HEK293T (cell line): ENCODE results near the gene DNAJC10.

Source experiments
- CTCF ChIA-PET: fragments of 350-600 bp; formaldehyde crosslinking; extraction: SDS; loops from one replicate; lab custom pipeline; 2021; ENCODE audit warnings: antibody characterized with exemption, inconsistent platforms; lab: Yijun Ruan, JAX
- POLR2A ChIA-PET: fragments of 350-600 bp; formaldehyde crosslinking; extraction: SDS; loops from one replicate; lab custom pipeline; 2020; ENCODE audit warnings: antibody characterized with exemption, inconsistent platforms; lab: Yijun Ruan, JAX
- DNase-seq: peaks from one replicate; pipeline ENCODE4 v3.0.0; 2012; ENCODE audit warnings: mixed read lengths; ENCODE audit errors: extremely low spot score
- ARNT ChIP-seq: fragments of 450-650 bp; IDR thresholded peaks from 2 replicates; pipeline ENCODE4 v1.6.1; 2017; ENCODE audit warnings: mild to moderate bottlenecking
- BHLHE40 ChIP-seq: fragments of 450-650 bp; IDR thresholded peaks from 2 replicates; pipeline ENCODE4 v1.6.1; 2016; ENCODE audit warnings: mild to moderate bottlenecking, moderate library complexity, borderline replicate concordance
- CTBP1 ChIP-seq: fragments of 450-650 bp; IDR thresholded peaks from 2 replicates; pipeline ENCODE4 v1.6.1; 2016; ENCODE audit warnings: borderline replicate concordance
- ELF4 ChIP-seq: fragments of 450-650 bp; IDR thresholded peaks from 2 replicates; pipeline ENCODE4 v1.6.1; 2017; ENCODE audit warnings: antibody characterized with exemption
- FOXA1 ChIP-seq: fragments of 450-650 bp; IDR thresholded peaks from 2 replicates; pipeline ENCODE4 v1.6.1; 2016; ENCODE audit warnings: mild to moderate bottlenecking
- FOXK2 ChIP-seq: fragments of 450-650 bp; IDR thresholded peaks from 2 replicates; pipeline ENCODE4 v1.6.1; 2016; ENCODE audit warnings: mild to moderate bottlenecking
- FOXM1 ChIP-seq: fragments of 450-650 bp; IDR thresholded peaks from 2 replicates; pipeline ENCODE4 v1.6.1; 2017; ENCODE audit warnings: mild to moderate bottlenecking, borderline replicate concordance
- HDGF ChIP-seq: fragments of 450-650 bp; IDR thresholded peaks from 2 replicates; pipeline ENCODE4 v1.6.1; 2017; ENCODE audit warnings: antibody characterized with exemption, borderline replicate concordance
- L3MBTL2 ChIP-seq: fragments of 450-650 bp; conservative IDR thresholded peaks from 2 replicates; pipeline ENCODE4 v1.6.1; 2016; ENCODE audit warnings: mild to moderate bottlenecking
- LEF1 ChIP-seq: fragments of 450-650 bp; IDR thresholded peaks from 2 replicates; pipeline ENCODE4 v1.6.1; 2017; ENCODE audit warnings: mild to moderate bottlenecking, borderline replicate concordance
- NFRKB ChIP-seq: fragments of 450-650 bp; IDR thresholded peaks from 2 replicates; pipeline ENCODE4 v1.6.1; 2016; ENCODE audit warnings: mild to moderate bottlenecking, moderate library complexity
- SP1 ChIP-seq: fragments of 450-650 bp; IDR thresholded peaks from 2 replicates; pipeline ENCODE4 v1.6.1; 2017
- SUZ12 ChIP-seq: fragments of 450-650 bp; IDR thresholded peaks from 2 replicates; pipeline ENCODE4 v1.6.1; 2016; ENCODE audit warnings: mild to moderate bottlenecking
- TARDBP ChIP-seq: fragments of 450-650 bp; IDR thresholded peaks from 2 replicates; pipeline ENCODE4 v1.6.1; 2016
- ZNF384 ChIP-seq: fragments of 450-650 bp; IDR thresholded peaks from 2 replicates; pipeline ENCODE4 v1.6.1; 2016
- TF ChIP-seq, protein P1 (sequence below): fragments of 450-650 bp; IDR thresholded peaks from 2 replicates; pipeline ENCODE4 v1.6.1; 2016

The DNAJC10 gene, protein sequence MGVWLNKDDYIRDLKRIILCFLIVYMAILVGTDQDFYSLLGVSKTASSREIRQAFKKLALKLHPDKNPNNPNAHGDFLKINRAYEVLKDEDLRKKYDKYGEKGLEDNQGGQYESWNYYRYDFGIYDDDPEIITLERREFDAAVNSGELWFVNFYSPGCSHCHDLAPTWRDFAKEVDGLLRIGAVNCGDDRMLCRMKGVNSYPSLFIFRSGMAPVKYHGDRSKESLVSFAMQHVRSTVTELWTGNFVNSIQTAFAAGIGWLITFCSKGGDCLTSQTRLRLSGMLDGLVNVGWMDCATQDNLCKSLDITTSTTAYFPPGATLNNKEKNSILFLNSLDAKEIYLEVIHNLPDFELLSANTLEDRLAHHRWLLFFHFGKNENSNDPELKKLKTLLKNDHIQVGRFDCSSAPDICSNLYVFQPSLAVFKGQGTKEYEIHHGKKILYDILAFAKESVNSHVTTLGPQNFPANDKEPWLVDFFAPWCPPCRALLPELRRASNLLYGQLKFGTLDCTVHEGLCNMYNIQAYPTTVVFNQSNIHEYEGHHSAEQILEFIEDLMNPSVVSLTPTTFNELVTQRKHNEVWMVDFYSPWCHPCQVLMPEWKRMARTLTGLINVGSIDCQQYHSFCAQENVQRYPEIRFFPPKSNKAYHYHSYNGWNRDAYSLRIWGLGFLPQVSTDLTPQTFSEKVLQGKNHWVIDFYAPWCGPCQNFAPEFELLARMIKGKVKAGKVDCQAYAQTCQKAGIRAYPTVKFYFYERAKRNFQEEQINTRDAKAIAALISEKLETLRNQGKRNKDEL

DNA sequence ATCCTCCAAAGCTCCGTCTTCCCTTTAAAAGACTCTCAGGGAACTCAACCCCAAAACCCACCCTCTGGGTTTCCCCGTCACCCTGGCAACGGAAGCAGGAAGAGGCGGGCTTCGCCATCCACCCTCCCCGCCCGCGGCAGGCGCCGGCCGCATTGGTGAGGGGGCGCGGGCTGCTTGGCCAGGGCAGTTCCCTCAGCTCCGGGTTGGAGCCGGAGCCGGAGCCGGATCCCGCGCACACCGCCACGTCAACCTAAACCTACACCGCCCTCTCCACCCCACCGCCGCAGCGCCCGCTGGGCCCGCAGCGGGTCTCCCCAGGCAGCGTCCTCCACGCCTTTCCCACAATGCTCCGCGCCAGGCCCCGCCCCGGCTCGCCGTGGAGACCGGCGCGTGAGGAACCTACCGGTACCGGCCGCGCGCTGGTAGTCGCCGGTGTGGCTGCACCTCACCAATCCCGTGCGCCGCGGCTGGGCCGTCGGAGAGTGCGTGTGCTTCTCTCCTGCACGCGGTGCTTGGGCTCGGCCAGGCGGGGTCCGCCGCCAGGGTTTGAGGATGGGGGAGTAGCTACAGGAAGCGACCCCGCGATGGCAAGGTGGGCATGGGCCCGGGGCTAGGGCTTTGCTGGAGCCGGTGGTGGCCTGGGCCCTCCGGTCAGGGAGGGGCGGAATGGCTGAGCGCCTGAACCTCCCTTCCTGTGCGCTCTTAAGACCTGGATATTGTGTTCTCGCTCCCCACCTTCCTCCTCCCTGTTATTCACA lies at the start of gene DNAJC10:
DNAJC10 (plus strand) TSS at position 366 of the 758 bp plus-strand sequence. CDS start 1,830 bp downstream, outside the sequence.
- peak; percentile 88 for DNase-seq
- ChIA-PET CTCF (interaction anchor here (1.4 kb wide), 1 partner anchor 49 kb away, joined by 4 read pairs; no protein-coding TSS in a partner anchor), POLR2A (interaction anchor here (0.9 to 2.6 kb wide), 10 partner anchors 9 to 152 kb away, joined by 3 to 9 read pairs (median 3); no protein-coding TSS in a partner anchor)
- TF ChIP-seq SUZ12 (no peak), TARDBP (no peak), L3MBTL2 (peak; percentile 82)

DNA sequence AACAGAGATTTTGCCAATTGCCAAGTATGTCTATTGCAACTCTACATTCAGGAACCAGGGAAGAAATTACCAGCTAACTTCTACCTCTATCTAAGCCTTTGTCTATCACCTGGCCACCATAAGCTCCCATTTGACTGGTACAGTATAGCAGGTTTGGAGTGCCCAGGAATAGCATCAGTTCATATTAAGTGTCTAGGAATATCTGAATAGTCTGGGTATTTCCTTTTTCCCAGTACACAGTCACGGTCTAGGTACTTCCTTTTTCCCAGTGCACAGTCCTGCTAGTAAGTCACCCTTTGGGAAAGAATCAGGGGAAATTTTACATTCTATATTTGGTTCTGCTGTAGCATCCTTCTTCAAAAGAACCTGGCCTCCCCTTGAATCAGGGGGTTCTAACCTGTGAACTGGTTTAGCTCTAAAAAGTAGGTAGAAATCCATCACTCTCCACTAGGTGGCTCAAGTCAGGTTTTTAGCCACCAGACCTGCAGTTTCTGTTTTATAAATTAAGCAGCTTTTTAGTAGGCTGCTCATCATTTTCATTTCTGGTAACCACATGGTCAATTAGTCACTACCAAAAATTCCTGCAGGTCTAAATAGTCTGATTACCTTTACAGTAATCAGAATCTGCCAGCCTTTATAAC lies 49.3 kb upstream of the DNAJC10 start:
- ChIA-PET CTCF (interaction anchor here (0.6 to 1.3 kb wide), 10 partner anchors 10 to 508 kb away, joined by 3 to 5 read pairs (median 3); no protein-coding TSS in a partner anchor), POLR2A (interaction anchor here (0.9 kb wide), 1 partner anchor 49 kb away, joined by 3 read pairs; the partner anchor contains the start of gene DNAJC10)
- TF ChIP-seq L3MBTL2 (no peak), BHLHE40 (no peak), FOXK2 (no peak), TARDBP (no peak), FOXA1 (no peak), ARNT (no peak), ZNF384 (no peak), FOXM1 (no peak)
- peak; percentile 35 for DNase-seq

DNA sequence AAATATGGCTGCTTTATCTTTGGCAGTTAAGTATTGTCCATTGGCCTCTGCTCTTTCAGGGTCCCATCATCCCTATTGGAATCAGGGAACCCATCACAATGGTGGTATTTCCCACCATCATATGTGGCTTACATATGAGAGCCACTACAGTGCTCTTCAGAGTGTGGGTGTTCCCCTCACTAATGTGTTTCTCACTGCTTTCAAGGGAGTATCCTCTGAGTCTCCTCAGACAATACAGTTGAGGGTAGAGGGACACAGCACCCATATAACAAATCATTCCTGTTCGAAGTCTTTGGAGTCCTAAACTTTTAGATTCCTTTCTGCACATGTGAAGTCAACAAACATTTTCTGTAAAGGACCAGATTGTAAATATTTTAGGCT lies 48.8 kb upstream of the DNAJC10 start:
- ChIA-PET POLR2A (no interaction called here), CTCF (interaction anchor here (0.6 to 1.3 kb wide), 7 partner anchors 10 to 508 kb away, joined by 3 to 5 read pairs (median 4); no protein-coding TSS in a partner anchor)
- no peak for DNase-seq
- no peak for TF ChIP-seq CTBP1
- TF ChIP-seq, protein P1, sequence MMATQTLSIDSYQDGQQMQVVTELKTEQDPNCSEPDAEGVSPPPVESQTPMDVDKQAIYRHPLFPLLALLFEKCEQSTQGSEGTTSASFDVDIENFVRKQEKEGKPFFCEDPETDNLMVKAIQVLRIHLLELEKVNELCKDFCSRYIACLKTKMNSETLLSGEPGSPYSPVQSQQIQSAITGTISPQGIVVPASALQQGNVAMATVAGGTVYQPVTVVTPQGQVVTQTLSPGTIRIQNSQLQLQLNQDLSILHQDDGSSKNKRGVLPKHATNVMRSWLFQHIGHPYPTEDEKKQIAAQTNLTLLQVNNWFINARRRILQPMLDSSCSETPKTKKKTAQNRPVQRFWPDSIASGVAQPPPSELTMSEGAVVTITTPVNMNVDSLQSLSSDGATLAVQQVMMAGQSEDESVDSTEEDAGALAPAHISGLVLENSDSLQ = no peak
- no peak for TF ChIP-seq SP1
- no peak for TF ChIP-seq ARNT
- no peak for TF ChIP-seq BHLHE40

DNA sequence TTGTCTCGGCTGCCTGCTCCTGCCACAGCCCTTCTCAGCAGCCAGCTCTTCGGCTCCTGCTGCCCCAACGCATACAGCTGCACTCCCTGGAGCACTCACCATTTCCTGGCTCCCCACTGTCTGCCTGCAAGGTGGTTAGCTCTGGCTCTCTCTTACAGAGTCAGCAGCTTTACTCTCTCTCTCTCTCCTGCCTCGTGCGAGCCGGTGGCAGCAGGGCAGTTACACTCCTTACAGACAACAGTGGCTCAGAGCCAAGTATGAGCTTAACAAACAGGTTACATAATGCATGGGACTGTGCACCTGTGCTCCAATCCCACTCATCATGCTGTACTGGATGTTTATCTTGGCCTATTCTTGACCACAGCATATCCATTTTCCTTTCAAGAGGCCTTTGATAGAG lies 47.4 kb upstream of the DNAJC10 start:
- ChIA-PET POLR2A (interaction anchor here (1.5 kb wide), 1 partner anchor 47 kb away, joined by 6 read pairs; the partner anchor contains the start of gene DNAJC10), CTCF (no interaction called here)
- DNase-seq = no peak
- TF ChIP-seq ARNT (no peak), L3MBTL2 (no peak), LEF1 (no peak), BHLHE40 (no peak), FOXA1 (no peak), FOXM1 (no peak), FOXK2 (no peak), CTBP1 (no peak)
- TF ChIP-seq, protein P1 = no peak

DNA sequence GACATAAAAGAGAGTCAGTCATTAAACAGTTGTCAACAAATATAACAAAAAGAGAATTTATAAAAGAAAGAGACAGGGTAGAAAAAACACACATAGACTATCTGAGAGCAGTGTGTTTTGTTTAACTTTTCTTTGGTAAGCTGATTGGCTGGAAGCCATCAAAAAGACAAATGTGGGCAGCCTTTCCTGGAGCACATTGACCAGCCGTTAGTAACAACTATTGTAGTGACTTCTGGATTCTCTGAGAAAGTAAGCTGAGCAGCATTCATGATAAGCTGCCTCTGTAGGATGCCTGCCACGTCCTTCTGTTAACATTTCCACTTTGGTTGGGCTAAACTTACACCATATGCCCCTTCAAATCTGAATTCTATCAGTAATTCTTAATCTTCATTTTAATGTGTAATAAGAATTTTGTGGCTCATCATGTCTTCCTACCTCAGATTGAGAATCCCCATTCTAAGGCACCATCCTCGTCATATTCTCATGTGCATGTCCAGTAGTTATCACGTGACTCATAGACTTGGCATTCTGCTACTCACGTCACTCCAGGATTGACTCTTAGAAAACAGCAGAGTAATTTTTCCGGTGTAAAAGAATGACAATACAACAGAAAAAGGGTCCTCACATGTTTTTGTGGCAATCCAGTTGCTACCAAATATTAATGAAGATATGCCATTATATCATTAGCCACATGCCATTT lies 43.4 kb upstream of the DNAJC10 start:
- TF ChIP-seq FOXA1 = no peak
- no peak for DNase-seq
- ChIA-PET POLR2A (no interaction called here), CTCF (no interaction called here)

DNA sequence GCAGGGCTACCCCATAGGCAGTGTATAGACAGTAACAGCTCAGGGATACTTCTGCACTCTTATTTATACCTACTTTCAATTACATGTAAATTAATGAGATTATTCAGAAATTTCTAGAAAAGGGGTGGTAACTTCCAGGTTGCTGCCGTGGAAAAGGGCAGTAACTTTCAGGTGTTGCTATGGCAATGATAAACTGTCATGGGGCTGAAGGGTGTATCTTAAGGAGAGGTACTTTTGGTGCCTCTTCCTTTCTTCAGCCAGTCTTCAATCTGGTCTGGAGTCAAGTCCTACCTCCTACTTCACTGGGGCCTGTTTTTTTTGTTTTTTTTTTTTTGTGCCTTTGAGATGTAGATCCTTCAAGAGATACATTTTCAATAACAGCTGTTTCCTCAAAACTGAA lies 35.2 kb upstream of the DNAJC10 start:
- CTCF ChIA-PET = interaction anchor here (1.5 kb wide), 1 partner anchor 14 kb away, joined by 4 read pairs; no protein-coding TSS in a partner anchor
- no peak for TF ChIP-seq ARNT
- no peak for DNase-seq
- POLR2A ChIA-PET = no interaction called here

DNA sequence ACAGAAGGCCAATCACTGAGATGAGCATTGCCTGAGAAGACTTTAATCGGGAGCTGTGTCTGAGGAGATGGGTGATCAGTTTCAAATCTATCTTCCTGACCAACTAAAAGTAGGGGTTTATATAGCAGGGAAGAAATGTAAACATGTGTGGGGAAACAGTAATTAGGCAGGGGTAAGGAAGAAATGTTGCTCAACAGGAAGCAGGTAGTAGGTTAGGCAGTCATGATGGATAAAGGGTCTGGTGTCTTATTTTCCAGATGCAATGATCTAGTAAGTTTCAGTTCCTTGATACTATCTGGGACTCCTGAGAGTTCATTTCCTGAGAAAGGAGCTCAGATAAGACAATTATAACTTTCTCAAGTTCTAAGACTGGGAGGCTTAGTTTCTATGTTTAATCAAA lies 33.8 kb upstream of the DNAJC10 start:
- POLR2A ChIA-PET = interaction anchor here (0.8 kb wide), 1 partner anchor 33 kb away, joined by 3 read pairs; no protein-coding TSS in a partner anchor
- no peak for DNase-seq
- CTCF ChIA-PET = no interaction called here
- TF ChIP-seq FOXA1 = no peak
- TF ChIP-seq ARNT = no peak
- no peak for TF ChIP-seq L3MBTL2
- TF ChIP-seq SP1 = no peak
- TF ChIP-seq NFRKB = no peak
- TF ChIP-seq ELF4 = no peak
- no peak for TF ChIP-seq FOXK2
- no peak for TF ChIP-seq HDGF
- no peak for TF ChIP-seq LEF1
- no peak for TF ChIP-seq SUZ12
- TF ChIP-seq, protein P1 = no peak
- no peak for TF ChIP-seq BHLHE40
- TF ChIP-seq TARDBP = no peak
- no peak for TF ChIP-seq FOXM1
- no peak for TF ChIP-seq ZNF384
